ENCODE data around the gene ZNF764. TPM values are rescaled to one million over a fixed set of nuclear protein-coding genes. Genes with fewer than 3 reads are reported as not detected.

ZNF764 gene
- total RNA-seq (ENCODE audit: low replicate concordance), result 5.3 and 11.2 TPM in 2 replicates

GRCh38 chr16:30557957-30558788 lies at the start of gene ZNF764:
ZNF764 (minus strand) TSS chr16:30558374; CDS start chr16:30558182, 192 bp downstream.
- DNase-seq (ENCODE audit: low read depth), result peak; percentile 98
- no peak for TF ChIP-seq CTCF (IDR thresholded peaks at IDR 0.05; ENCODE audit: insufficient read depth, low read length)
- peak within 1 kb of the TSS; percentile 79 for H3K4me3 ChIP-seq (ENCODE audit: low read depth, low read length)

- no peak for DNase-seq (ENCODE audit: low read depth)
- H3K4me3 ChIP-seq (ENCODE audit: low read depth, low read length), result no peak overlapping the region
- no peak for TF ChIP-seq CTCF (IDR thresholded peaks at IDR 0.05; ENCODE audit: insufficient read depth, low read length)
Measured at GRCh38 chr16:30606004-30606403, 47.8 kb upstream of the ZNF764 start.

- no peak for DNase-seq (ENCODE audit: low read depth)
- no peak overlapping the region for H3K4me3 ChIP-seq (ENCODE audit: low read depth, low read length)
- TF ChIP-seq CTCF (IDR thresholded peaks at IDR 0.05; ENCODE audit: insufficient read depth, low read length), result no peak
Measured at GRCh38 chr16:30605158-30605557, 47.0 kb upstream of the ZNF764 start.

- H3K4me3 ChIP-seq (ENCODE audit: low read depth, low read length), result no peak overlapping the region
- TF ChIP-seq CTCF (IDR thresholded peaks at IDR 0.05; ENCODE audit: insufficient read depth, low read length), result no peak
- DNase-seq (ENCODE audit: low read depth), result no peak
Measured at GRCh38 chr16:30604316-30604947, 46.3 kb upstream of the ZNF764 start.

- no peak for TF ChIP-seq CTCF (IDR thresholded peaks at IDR 0.05; ENCODE audit: insufficient read depth, low read length)
- DNase-seq (ENCODE audit: low read depth), result peak; percentile 27
- H3K4me3 ChIP-seq (ENCODE audit: low read depth, low read length), result no peak overlapping the region
Measured at GRCh38 chr16:30603945-30604315, 45.8 kb upstream of the ZNF764 start.

- H3K4me3 ChIP-seq (ENCODE audit: low read depth, low read length), result no peak overlapping the region
- TF ChIP-seq CTCF (IDR thresholded peaks at IDR 0.05; ENCODE audit: insufficient read depth, low read length), result no peak
- peak; percentile 43 for DNase-seq (ENCODE audit: low read depth)
Measured at GRCh38 chr16:30602616-30603277, 44.6 kb upstream of the ZNF764 start.
